Neuron (in vitro differentiated cells): Measurements from ENCODE around the gene CTAG1A.
A peak's percentile ranks its signal among the peaks of the same experiment; 100 is the strongest.
"Not testable (repeated sequence)": the region's sequence is repeated elsewhere in the genome, so short reads cannot be mapped to it uniquely, and the experiment has no call there.

Experiments
- H2AFZ ChIP-seq: one replicate; pipeline ENCODE4 v1.6.1; 2013; ENCODE audit warnings: low read depth, mild to moderate bottlenecking, inconsistent platforms, low read length, moderate library complexity
- H3K27me3 ChIP-seq: one replicate; pipeline ENCODE4 v1.6.1; 2013; ENCODE audit warnings: low read length; ENCODE audit not compliant: insufficient read depth
- H3K36me3 ChIP-seq: one replicate; pipeline ENCODE4 v1.6.1; 2013; ENCODE audit warnings: low read length; ENCODE audit not compliant: insufficient read depth
- H3K4me1 ChIP-seq: one replicate; pipeline ENCODE4 v1.6.1; 2013; ENCODE audit warnings: low read length; ENCODE audit not compliant: insufficient read depth
- H3K4me3 ChIP-seq: 2 replicates; pipeline ENCODE4 v1.5.1; 2013; ENCODE audit warnings: mild to moderate bottlenecking, low read length, moderate library complexity
- H3K9me3 ChIP-seq: one replicate; pipeline ENCODE4 v1.6.1; 2013; ENCODE audit warnings: low read length

Gene CTAG1A

GRCh38 chrX:154584585-154585183 lies at the start of gene CTAG1A:
TSS of gene CTAG1A (plus strand) at chrX:154585133. CDS start at chrX:154585207, 74 bp downstream.
- H3K4me3 ChIP-seq, H3K27me3 ChIP-seq, H3K9me3 ChIP-seq, H3K36me3 ChIP-seq, H2AFZ ChIP-seq, H3K4me1 ChIP-seq: not testable (repeated sequence)

- no peaks in the 10 kb centered on the region for H3K9me3 ChIP-seq
- no peak overlapping the region for H3K4me3 ChIP-seq
These were observed 49.0 kb upstream of the CTAG1A start for GRCh38 chrX:154535892-154536291.

GRCh38 chrX:154539077-154539476 lies 45.9 kb upstream of the CTAG1A start:
- Histone ChIP-seq H3K9me3 (no peaks in the 10 kb centered on the region), H2AFZ (no peak overlapping the region), H3K4me3 (no peak overlapping the region), H3K27me3 (peaks cover 2% of the 10 kb centered on the region), H3K36me3 (peaks cover 2% of the 10 kb centered on the region), H3K4me1 (no peaks in the 10 kb centered on the region)

More at GRCh38 chrX:154535892-154536291, 49.0 kb upstream of the CTAG1A start:
- Histone ChIP-seq H3K4me1 (no peaks in the 10 kb centered on the region), H2AFZ (no peak overlapping the region), H3K36me3 (peaks cover 17% of the 10 kb centered on the region), H3K27me3 (peaks cover 2% of the 10 kb centered on the region)

GRCh38 chrX:154540365-154540764 lies 44.6 kb upstream of the CTAG1A start:
- H3K36me3 ChIP-seq, H2AFZ ChIP-seq, H3K4me1 ChIP-seq, H3K4me3 ChIP-seq, H3K9me3 ChIP-seq, H3K27me3 ChIP-seq: not testable (repeated sequence)

GRCh38 chrX:154540897-154541535 lies 43.9 kb upstream of the CTAG1A start:
- Histone ChIP-seq H3K27me3 (peaks cover 2% of the 10 kb centered on the region), H2AFZ (no peak overlapping the region), H3K4me1 (peaks cover 2% of the 10 kb centered on the region), H3K9me3 (no peaks in the 10 kb centered on the region), H3K36me3 (peaks cover 7% of the 10 kb centered on the region), H3K4me3 (no peak overlapping the region)

GRCh38 chrX:154541589-154541895 lies 43.4 kb upstream of the CTAG1A start:
- peaks cover 2% of the 10 kb centered on the region for H3K27me3 ChIP-seq
- peaks cover 3% of the 10 kb centered on the region for H3K4me1 ChIP-seq
- no peaks in the 10 kb centered on the region for H3K9me3 ChIP-seq
- no peak overlapping the region for H2AFZ ChIP-seq
- no peak overlapping the region for H3K4me3 ChIP-seq
- peaks cover 7% of the 10 kb centered on the region for H3K36me3 ChIP-seq

- H3K4me1 ChIP-seq = peaks cover 3% of the 10 kb centered on the region
- H3K27me3 ChIP-seq = peaks cover 2% of the 10 kb centered on the region
- H2AFZ ChIP-seq = no peak overlapping the region
- no peak overlapping the region for H3K4me3 ChIP-seq
- peaks cover 7% of the 10 kb centered on the region for H3K36me3 ChIP-seq
- no peaks in the 10 kb centered on the region for H3K9me3 ChIP-seq
These were observed 42.8 kb upstream of the CTAG1A start for GRCh38 chrX:154541896-154542722.

GRCh38 chrX:154542723-154543424 lies 42.1 kb upstream of the CTAG1A start:
- H3K36me3 ChIP-seq = peaks cover 7% of the 10 kb centered on the region
- no peaks in the 10 kb centered on the region for H3K9me3 ChIP-seq
- H3K4me1 ChIP-seq = peaks cover 3% of the 10 kb centered on the region
- no peak overlapping the region for H3K4me3 ChIP-seq
- H3K27me3 ChIP-seq = peaks cover 2% of the 10 kb centered on the region
- no peak overlapping the region for H2AFZ ChIP-seq

GRCh38 chrX:154545673-154546274 lies 39.2 kb upstream of the CTAG1A start:
- Histone ChIP-seq H3K27me3 (no peaks in the 10 kb centered on the region), H3K4me3 (peak overlapping the region; percentile 85), H3K36me3 (peaks cover 7% of the 10 kb centered on the region), H3K9me3 (no peaks in the 10 kb centered on the region), H3K4me1 (peaks cover 3% of the 10 kb centered on the region), H2AFZ (no peak overlapping the region)

- Histone ChIP-seq H3K9me3 (no peaks in the 10 kb centered on the region), H2AFZ (peak within 1 kb of the TSS; percentile 8), H3K27me3 (no peaks in the 10 kb centered on the region), H3K4me3 (peak within 1 kb of the TSS; percentile 85), H3K4me1 (peaks cover 3% of the 10 kb centered on the region), H3K36me3 (peaks cover 7% of the 10 kb centered on the region)
These were observed 38.3 kb upstream of the CTAG1A start, which contains the start of gene G6PD for GRCh38 chrX:154546354-154547244. TSS of gene G6PD (minus strand) at chrX:154546846. CDS start at chrX:154546155, 691 bp downstream.

GRCh38 chrX:154547245-154548027 lies 37.5 kb upstream of the CTAG1A start, which contains the start of gene IKBKG:
TSS of gene IKBKG (plus strand) at chrX:154547620. CDS start at chrX:154552003, 4,383 bp downstream.
- no peaks in the 10 kb centered on the region for H3K9me3 ChIP-seq
- H3K27me3 ChIP-seq = no peaks in the 10 kb centered on the region
- peaks cover 3% of the 10 kb centered on the region for H3K4me1 ChIP-seq
- H3K4me3 ChIP-seq = peak within 1 kb of the TSS; percentile 85
- peaks cover 7% of the 10 kb centered on the region for H3K36me3 ChIP-seq
- H2AFZ ChIP-seq = peak within 1 kb of the TSS; percentile 8
